Measurements from ENCODE around the gene TAAR1. TPM values are rescaled to one million over a fixed set of nuclear protein-coding genes. Genes with fewer than 3 reads are reported as not detected.
"Not testable (repeated sequence)": the region's sequence is repeated elsewhere in the genome, so short reads cannot be mapped to it uniquely, and the experiment has no call there.

TAAR1 gene, protein sequence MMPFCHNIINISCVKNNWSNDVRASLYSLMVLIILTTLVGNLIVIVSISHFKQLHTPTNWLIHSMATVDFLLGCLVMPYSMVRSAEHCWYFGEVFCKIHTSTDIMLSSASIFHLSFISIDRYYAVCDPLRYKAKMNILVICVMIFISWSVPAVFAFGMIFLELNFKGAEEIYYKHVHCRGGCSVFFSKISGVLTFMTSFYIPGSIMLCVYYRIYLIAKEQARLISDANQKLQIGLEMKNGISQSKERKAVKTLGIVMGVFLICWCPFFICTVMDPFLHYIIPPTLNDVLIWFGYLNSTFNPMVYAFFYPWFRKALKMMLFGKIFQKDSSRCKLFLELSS
- not detected for polyA plus RNA-seq (2012; ENCODE audit: missing spikeins)

GRCh38 chr6:132659082-132659481 is at the start of gene TAAR1:
TSS of gene TAAR1 (minus strand) at chr6:132659182. CDS start at chr6:132646003, 13,179 bp downstream.
- DNase-seq (ENCODE audit: insufficient read length) (no peak), FAIRE-seq (no peak)
- TF ChIP-seq POLR2AphosphoS5 (IDR thresholded peaks at IDR 0.05; ENCODE audit: low read depth, low read length) (no peak), TAF1 (IDR thresholded peaks at IDR 0.05; ENCODE audit: borderline replicate concordance, low read depth, low read length) (no peak), POLR2A (IDR thresholded peaks at IDR 0.05; ENCODE audit: low read depth, low read length) (no peak)

DNA sequence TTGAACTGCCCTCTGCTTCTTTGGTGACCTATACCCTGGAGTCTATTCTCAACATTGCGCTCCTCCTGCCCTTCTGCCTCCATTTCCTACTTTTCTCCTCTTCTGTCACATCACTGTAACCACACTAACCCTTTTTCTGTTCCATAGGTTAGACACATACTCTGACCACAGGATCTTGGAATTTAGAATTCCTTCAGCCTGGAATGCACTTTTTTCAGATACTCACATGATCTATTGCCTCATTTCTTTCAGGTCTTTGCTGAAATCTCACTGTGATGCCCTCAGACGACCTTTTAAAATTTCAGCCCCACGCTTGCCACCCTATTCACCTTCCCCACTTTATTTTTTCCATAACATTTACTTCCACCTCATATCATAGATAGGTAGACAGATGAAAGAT is 49.8 kb upstream of the TAAR1 start:
- DNase-seq (ENCODE audit: insufficient read length) (no peak), FAIRE-seq (no peak)
- TF ChIP-seq POLR2A (IDR thresholded peaks at IDR 0.05; ENCODE audit: low read depth, low read length) (no peak), TAF1 (IDR thresholded peaks at IDR 0.05; ENCODE audit: borderline replicate concordance, low read depth, low read length) (no peak), POLR2AphosphoS5 (IDR thresholded peaks at IDR 0.05; ENCODE audit: low read depth, low read length) (no peak)

DNA sequence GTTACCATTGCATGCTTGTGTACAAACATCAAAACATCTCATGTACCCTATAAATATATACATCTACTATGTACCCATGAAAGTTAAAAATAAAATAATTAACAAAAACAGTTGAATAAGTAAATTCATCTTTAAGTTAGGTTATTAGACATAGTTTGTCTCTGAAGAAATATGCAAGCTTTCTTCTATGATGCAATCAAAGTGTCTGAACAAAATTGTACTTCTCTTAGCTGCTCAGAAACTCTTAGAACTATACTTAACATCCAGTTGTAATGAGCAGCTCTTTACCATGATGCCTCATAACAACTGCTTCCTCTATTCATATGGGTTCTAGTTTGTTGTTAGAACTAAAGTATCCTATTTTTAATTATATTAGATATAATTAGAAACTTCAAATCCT is 49.0 kb upstream of the TAAR1 start:
- DNase-seq (ENCODE audit: insufficient read length) = no peak
- FAIRE-seq = no peak
- TF ChIP-seq POLR2AphosphoS5 (IDR thresholded peaks at IDR 0.05; ENCODE audit: low read depth, low read length) = no peak
- TF ChIP-seq TAF1 (IDR thresholded peaks at IDR 0.05; ENCODE audit: borderline replicate concordance, low read depth, low read length) = no peak
- TF ChIP-seq POLR2A (IDR thresholded peaks at IDR 0.05; ENCODE audit: low read depth, low read length) = no peak

- not testable (repeated sequence) for DNase-seq (ENCODE audit: insufficient read length); FAIRE-seq
Measured at GRCh38 chr6:132706756-132707155, 47.8 kb upstream of the TAAR1 start.

GRCh38 chr6:132703936-132704335 is 45.0 kb upstream of the TAAR1 start:
- no peak for DNase-seq (ENCODE audit: insufficient read length)
- no peak for FAIRE-seq
- no peak for TF ChIP-seq TAF1 (IDR thresholded peaks at IDR 0.05; ENCODE audit: borderline replicate concordance, low read depth, low read length)
- no peak for TF ChIP-seq POLR2A (IDR thresholded peaks at IDR 0.05; ENCODE audit: low read depth, low read length)
- no peak for TF ChIP-seq POLR2AphosphoS5 (IDR thresholded peaks at IDR 0.05; ENCODE audit: low read depth, low read length)

DNA sequence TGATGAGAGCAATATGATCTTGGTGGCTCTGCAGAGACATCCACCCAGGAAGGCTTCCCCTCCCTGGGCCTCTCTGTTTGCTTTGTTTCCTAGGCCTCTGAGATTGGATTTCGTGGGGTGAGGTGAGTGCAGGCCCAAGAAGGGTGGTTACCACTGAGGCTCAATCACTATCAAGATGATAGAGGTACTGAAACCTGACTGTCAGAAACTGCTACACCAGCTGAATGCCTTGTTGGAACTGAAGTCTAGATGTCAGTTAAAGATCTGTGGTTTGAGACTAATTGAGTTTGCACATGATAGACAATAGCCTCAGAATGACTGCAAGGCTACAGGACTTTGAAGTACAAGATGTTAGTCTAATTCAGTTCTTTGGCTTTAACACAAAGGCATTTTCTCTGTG is 39.6 kb upstream of the TAAR1 start:
- DNase-seq (ENCODE audit: insufficient read length) (no peak), FAIRE-seq (no peak)
- TF ChIP-seq POLR2A (IDR thresholded peaks at IDR 0.05; ENCODE audit: low read depth, low read length) (no peak), TAF1 (IDR thresholded peaks at IDR 0.05; ENCODE audit: borderline replicate concordance, low read depth, low read length) (no peak), POLR2AphosphoS5 (IDR thresholded peaks at IDR 0.05; ENCODE audit: low read depth, low read length) (no peak)

GRCh38 chr6:132695773-132696172 is 36.8 kb upstream of the TAAR1 start:
- FAIRE-seq (no peak), DNase-seq (ENCODE audit: insufficient read length) (no peak)
- TF ChIP-seq POLR2A (IDR thresholded peaks at IDR 0.05; ENCODE audit: low read depth, low read length) (no peak), TAF1 (IDR thresholded peaks at IDR 0.05; ENCODE audit: borderline replicate concordance, low read depth, low read length) (no peak), POLR2AphosphoS5 (IDR thresholded peaks at IDR 0.05; ENCODE audit: low read depth, low read length) (no peak)

DNA sequence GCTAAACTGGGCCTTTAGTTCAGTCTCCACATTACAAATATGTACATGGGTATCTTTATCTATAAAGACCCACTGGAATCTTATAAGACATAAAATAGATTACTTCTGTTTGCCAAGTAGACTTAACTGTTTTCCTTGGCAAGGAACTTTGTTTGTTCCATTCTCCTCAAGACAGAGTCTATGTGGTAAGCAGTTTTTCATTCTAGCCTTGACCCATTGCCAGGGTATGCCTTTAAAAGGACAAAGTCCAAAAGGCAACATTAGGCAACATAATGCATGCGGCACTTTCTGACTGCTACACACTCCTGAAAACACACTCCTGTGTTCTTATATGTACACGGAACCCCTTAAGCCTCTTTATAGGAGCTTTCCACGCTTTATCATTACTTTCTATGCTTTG is 34.5 kb upstream of the TAAR1 start:
- no peak for DNase-seq (ENCODE audit: insufficient read length)
- FAIRE-seq = no peak
- TF ChIP-seq POLR2AphosphoS5 (IDR thresholded peaks at IDR 0.05; ENCODE audit: low read depth, low read length) = no peak
- TF ChIP-seq POLR2A (IDR thresholded peaks at IDR 0.05; ENCODE audit: low read depth, low read length) = no peak

DNA sequence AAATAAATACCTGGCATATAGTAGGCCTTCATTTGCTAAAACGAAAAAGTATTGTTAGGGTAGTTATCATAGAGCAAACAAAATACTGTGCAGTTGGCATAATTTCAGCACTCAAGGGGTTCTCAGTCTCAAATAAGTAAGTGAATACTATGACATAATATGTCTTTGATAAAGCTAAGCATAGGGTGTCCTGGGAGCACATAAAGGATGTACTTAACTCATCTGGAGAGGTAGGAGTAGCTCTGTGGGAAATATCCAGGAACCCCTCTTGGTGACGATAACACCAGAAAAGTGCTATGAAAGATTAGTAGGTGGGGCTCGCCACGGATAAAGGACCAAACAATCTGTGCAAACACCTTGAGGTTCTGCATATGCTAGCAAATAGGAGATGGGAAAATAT is 31.7 kb upstream of the TAAR1 start:
- FAIRE-seq (no peak), DNase-seq (ENCODE audit: insufficient read length) (no peak)
- no peak for TF ChIP-seq TAF1 (IDR thresholded peaks at IDR 0.05; ENCODE audit: borderline replicate concordance, low read depth, low read length)
- no peak for TF ChIP-seq POLR2A (IDR thresholded peaks at IDR 0.05; ENCODE audit: low read depth, low read length)
- TF ChIP-seq POLR2AphosphoS5 (IDR thresholded peaks at IDR 0.05; ENCODE audit: low read depth, low read length) = no peak

GRCh38 chr6:132687306-132687705 is 28.3 kb upstream of the TAAR1 start:
- FAIRE-seq = no peak
- TF ChIP-seq POLR2AphosphoS5 (IDR thresholded peaks at IDR 0.05; ENCODE audit: low read depth, low read length) (no peak), TAF1 (IDR thresholded peaks at IDR 0.05; ENCODE audit: borderline replicate concordance, low read depth, low read length) (no peak), POLR2A (IDR thresholded peaks at IDR 0.05; ENCODE audit: low read depth, low read length) (no peak)

DNA sequence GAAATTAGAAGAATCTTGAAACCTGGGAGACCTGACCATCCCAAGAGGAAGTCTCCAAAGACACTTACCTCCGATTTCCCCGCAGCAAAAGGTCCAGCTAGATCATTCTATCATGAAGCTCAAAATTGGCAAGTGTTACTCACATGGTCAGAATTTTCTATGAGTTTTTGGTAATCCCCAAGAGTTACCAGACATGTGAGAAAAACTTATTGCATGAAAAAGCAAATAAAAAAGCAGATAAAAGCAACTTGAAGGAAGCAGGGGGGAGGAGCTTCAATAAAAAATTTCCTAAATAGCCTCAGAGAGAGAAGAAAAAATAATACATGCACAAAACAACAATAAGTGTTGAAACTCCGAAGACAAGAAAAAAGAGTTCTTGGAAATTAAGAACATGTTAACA is 27.5 kb upstream of the TAAR1 start:
- FAIRE-seq (no peak), DNase-seq (ENCODE audit: insufficient read length) (no peak)
- TF ChIP-seq TAF1 (IDR thresholded peaks at IDR 0.05; ENCODE audit: borderline replicate concordance, low read depth, low read length) = no peak
- no peak for TF ChIP-seq POLR2AphosphoS5 (IDR thresholded peaks at IDR 0.05; ENCODE audit: low read depth, low read length)
- TF ChIP-seq POLR2A (IDR thresholded peaks at IDR 0.05; ENCODE audit: low read depth, low read length) = no peak

More at GRCh38 chr6:132687306-132687705, 28.3 kb upstream of the TAAR1 start:
- DNase-seq (ENCODE audit: insufficient read length) = no peak

- no peak for FAIRE-seq
Measured at GRCh38 chr6:132685009-132685408, 26.0 kb upstream of the TAAR1 start.

More at GRCh38 chr6:132685009-132685408, 26.0 kb upstream of the TAAR1 start:
- no peak for TF ChIP-seq TAF1 (IDR thresholded peaks at IDR 0.05; ENCODE audit: borderline replicate concordance, low read depth, low read length)
- TF ChIP-seq POLR2A (IDR thresholded peaks at IDR 0.05; ENCODE audit: low read depth, low read length) = no peak
- TF ChIP-seq POLR2AphosphoS5 (IDR thresholded peaks at IDR 0.05; ENCODE audit: low read depth, low read length) = no peak
- DNase-seq (ENCODE audit: insufficient read length) = no peak

Data from GM12892 (cell line).